Prostate gland (tissue), 2 donors: Measurements from ENCODE around the gene AGTR2. TPM values are rescaled to one million over a fixed set of nuclear protein-coding genes. Genes with fewer than 3 reads are reported as not detected.
"Not testable (repeated sequence)": the region's sequence is repeated elsewhere in the genome, so short reads cannot be mapped to it uniquely, and the experiment has no call there.

Experiments used
- DNase-seq: peaks from one replicate; pipeline ENCODE4 v3.0.0-alpha.2; 2019; ENCODE audit warnings: low spot score
- H3K27ac ChIP-seq, 2 donors: fragments of 200-600 bp; sonication (generic); 2 replicates each; pipeline ENCODE4 v1.5.1; 2017 to 2019
- H3K27me3 ChIP-seq: fragments of 200-600 bp; sonication (generic); replicated peaks from 2 replicates; pipeline ENCODE4 v1.5.1; 2019; ENCODE audit not compliant: insufficient read depth
- H3K36me3 ChIP-seq, 2 donors: fragments of 200-600 bp; sonication (generic); 1 replicate in 1 of 2; 2 replicates in 1 of 2; pipeline versions ENCODE4 v1.5.1 to v1.8.1; 2017 to 2019
- H3K4me1 ChIP-seq: fragments of 200-600 bp; sonication (generic); replicated peaks from 2 replicates; pipeline ENCODE4 v1.5.1; 2019
- H3K4me3 ChIP-seq, 2 donors: fragments of 200-600 bp; sonication (generic); 2 replicates each; pipeline ENCODE4 v1.5.1; 2017 to 2019
- H3K9me3 ChIP-seq: fragments of 200-600 bp; sonication (generic); 2 replicates; pipeline ENCODE4 v1.5.1; 2017
- CTCF ChIP-seq, 4 experiments: fragments of 200-600 bp in 2 of 4; fragments of 450-650 bp in 2 of 4; sonication (generic) in 2 of 4; IDR thresholded peaks; 1 replicate in 3 of 4; 2 replicates in 1 of 4; pipeline ENCODE4 v1.5.1; 2016 to 2019; ENCODE audit warnings: antibody characterized with exemption in 4 of 4, mild to moderate bottlenecking in 2 of 4, moderate library complexity in 2 of 4
- POLR2A ChIP-seq: fragments of 450-650 bp; IDR thresholded peaks from one replicate; pipeline ENCODE4 v1.6.1; 2016; ENCODE audit warnings: antibody characterized with exemption, mild to moderate bottlenecking
- POLR2AphosphoS5 ChIP-seq: sonication (generic); formaldehyde crosslinking; IDR thresholded peaks from one replicate; pipeline ENCODE4 v1.6.1; 2017; ENCODE audit warnings: antibody characterized with exemption
- WGBS: methylation state at CpG from one replicate; pipeline ENCODE4 v1.1.5; 2018; 5-methylcytosine and 5-hydroxymethylcytosine counted together
- intact Hi-C: fragments of 100-400 bp; cut with DNase I; formaldehyde crosslinking; loops from one replicate; pipeline ENCODE4 v1.14.2; 2022
- total RNA-seq, 2 donors: library from RNA; depleted of rRNA; stranded (reverse); fragments of >200 nt; gene quantifications; one replicate each; pipeline ENCODE4 v1.1.0, GENCODE V29; 2016

Gene AGTR2
- not detected for total RNA-seq

GRCh38 chrX:116170511-116170910, at the start of gene AGTR2:
TSS of gene AGTR2 (plus strand) at chrX:116170744. CDS start at chrX:116172281, 1,537 bp downstream.
- H3K36me3 ChIP-seq, result no peaks in the 10 kb centered on the region
- WGBS, result 68% methylated on average over 3 of the region's 3 CpGs
- no peaks in the 10 kb centered on the region for H3K27me3 ChIP-seq
- intact Hi-C loops, result no loop called here
- H3K27ac ChIP-seq, result no peak within 1 kb of the TSS
- H3K4me1 ChIP-seq, result no peaks in the 10 kb centered on the region
- H3K9me3 ChIP-seq, result no peaks in the 10 kb centered on the region
- TF ChIP-seq POLR2A (no peak), POLR2AphosphoS5 (no peak), CTCF (IDR thresholded peaks at IDR 0.05) (no peak)
- DNase-seq, result no peak
- no peak within 1 kb of the TSS for H3K4me3 ChIP-seq

GRCh38 chrX:116135277-116135676, 35.3 kb upstream of the AGTR2 start:
- no peak overlapping the region for H3K4me3 ChIP-seq
- H3K27ac ChIP-seq, result no peak overlapping the region
- no peaks in the 10 kb centered on the region for H3K4me1 ChIP-seq
- TF ChIP-seq CTCF (IDR thresholded peaks at IDR 0.05) (no peak), POLR2A (no peak), POLR2AphosphoS5 (no peak)
- DNase-seq, result no peak
- no peaks in the 10 kb centered on the region for H3K27me3 ChIP-seq
- no peaks in the 10 kb centered on the region for H3K9me3 ChIP-seq
- 100% methylated on average over 1 of the region's 1 CpG for WGBS
- intact Hi-C loops, result no loop called here
- no peaks in the 10 kb centered on the region for H3K36me3 ChIP-seq

- H3K9me3 ChIP-seq, H3K4me1 ChIP-seq, H3K27ac ChIP-seq, intact Hi-C loops, H3K4me3 ChIP-seq, DNase-seq, H3K27me3 ChIP-seq, H3K36me3 ChIP-seq: not testable (repeated sequence)
- WGBS, result 100% methylated on average over 1 of the region's 1 CpG
Observed at GRCh38 chrX:116141270-116141669, 29.3 kb upstream of the AGTR2 start.

GRCh38 chrX:116142976-116143375, 27.6 kb upstream of the AGTR2 start:
- H3K27me3 ChIP-seq, result no peaks in the 10 kb centered on the region
- no peak overlapping the region for H3K27ac ChIP-seq
- no peaks in the 10 kb centered on the region for H3K4me1 ChIP-seq
- H3K4me3 ChIP-seq, result no peak overlapping the region
- no peaks in the 10 kb centered on the region for H3K36me3 ChIP-seq
- no peaks in the 10 kb centered on the region for H3K9me3 ChIP-seq
- 32% methylated on average over 2 of the region's 2 CpGs for WGBS
- intact Hi-C loops, result no loop called here
- TF ChIP-seq POLR2AphosphoS5 (no peak), CTCF (IDR thresholded peaks at IDR 0.05) (no peak), POLR2A (no peak)
- DNase-seq, result no peak

GRCh38 chrX:116172976-116173375, 2.4 kb downstream of the AGTR2 start:
- Histone ChIP-seq H3K36me3 (no peaks in the 10 kb centered on the region), H3K27me3 (no peaks in the 10 kb centered on the region), H3K4me3 (no peak overlapping the region), H3K9me3 (no peaks in the 10 kb centered on the region), H3K27ac (no peak overlapping the region), H3K4me1 (no peaks in the 10 kb centered on the region)
- WGBS, result 54% methylated on average over 9 of the region's 9 CpGs
- no peak for DNase-seq
- TF ChIP-seq POLR2AphosphoS5 (no peak), CTCF (IDR thresholded peaks at IDR 0.05) (no peak), POLR2A (no peak)
- intact Hi-C loops, result no loop called here
